Esophagus squamous epithelium (tissue), 5 donors: ENCODE data around the gene ARHGAP32. TPM values are rescaled to one million over a fixed set of nuclear protein-coding genes. Genes with fewer than 3 reads are reported as not detected.

Source experiments
- DNase-seq: peaks from one replicate; lab custom pipeline; 2025; lab: John Stamatoyannopoulos, UW
- H3K27ac ChIP-seq, 4 donors: fragments of 200-600 bp; sonication (generic); one replicate each; pipeline ENCODE4 v1.5.1; 2016 to 2019; ENCODE audit warnings: mild to moderate bottlenecking in 1 of 4
- H3K27me3 ChIP-seq, 4 donors: fragments of 200-600 bp; sonication (generic); 1 replicate in 3 of 4; 2 replicates in 1 of 4; pipeline versions ENCODE4 v1.5.1 to v1.6.0; 2017 to 2021; ENCODE audit warnings: antibody characterized with exemption in 1 of 4
- H3K36me3 ChIP-seq, 3 donors: fragments of 200-600 bp; sonication (generic); one replicate each; pipeline ENCODE4 v1.5.1; 2016 to 2019
- H3K4me1 ChIP-seq, 3 donors: fragments of 200-600 bp; sonication (generic); one replicate each; pipeline ENCODE4 v1.5.1; 2017 to 2019
- H3K4me3 ChIP-seq, 4 donors: fragments of 200-600 bp; sonication (generic); 1 replicate in 3 of 4; 2 replicates in 1 of 4; pipeline ENCODE4 v1.5.1; 2016 to 2019; ENCODE audit warnings: mild to moderate bottlenecking in 2 of 4, moderate library complexity in 1 of 4
- H3K9me3 ChIP-seq, 3 donors: fragments of 200-600 bp; sonication (generic); one replicate each; pipeline ENCODE4 v1.5.1; 2016 to 2019
- CTCF ChIP-seq, 6 experiments: fragments of 450-650 bp in 4 of 6; fragments of 200-600 bp in 2 of 6; sonication (generic) in 2 of 6; IDR thresholded peaks; one replicate each; pipeline ENCODE4 v1.5.1; 2016 to 2019; ENCODE audit warnings: antibody characterized with exemption in 6 of 6, mild to moderate bottlenecking in 4 of 6, moderate library complexity in 4 of 6
- POLR2A ChIP-seq, 4 donors: fragments of 450-650 bp; IDR thresholded peaks; one replicate each; pipeline ENCODE4 v1.6.1; 2017; ENCODE audit warnings: antibody characterized with exemption in 4 of 4, mild to moderate bottlenecking in 4 of 4, moderate library complexity in 3 of 4
- WGBS, 2 donors: methylation state at CpG; one replicate each; pipeline ENCODE4 v1.1.5; 2018; 5-methylcytosine and 5-hydroxymethylcytosine counted together
- intact Hi-C: fragments of 100-400 bp; cut with DNase I; formaldehyde crosslinking; loops from one replicate; pipeline ENCODE4 v1.15.0; 2022
- total RNA-seq, 4 donors: library from RNA; depleted of rRNA; stranded (reverse); fragments of >200 nt; gene quantifications; one replicate each; pipeline ENCODE4 v1.1.0, GENCODE V29; 2016
- donor health status: DM: yes; HTN: yes; CAD: no.

The ARHGAP32 gene
- total RNA-seq, 4 donors from 2014 or later, result 33.5 to 73.6 (median 61.0) TPM

GRCh38 chr11:128926437-128927107 lies 265.6 kb downstream of the ARHGAP32 start:
- Histone ChIP-seq H3K9me3 (no peaks in the 10 kb centered on the region), H3K36me3 (no peaks in the 10 kb centered on the region), H3K4me1 (peaks cover 0 to 7% (median 3%) of the 10 kb centered on the region in 3 donors), H3K4me3 (no peak overlapping the region), H3K27ac (no peak overlapping the region), H3K27me3 (no peaks in the 10 kb centered on the region)
- intact Hi-C loops, result no loop called here
- 78 to 85% methylated on average over 12 to 15 of the region's 17 CpGs for WGBS, 2 donors
- TF ChIP-seq CTCF (IDR thresholded peaks at IDR 0.05) (no peak), POLR2A (IDR thresholded peaks at IDR 0.05) (no peak)
- no peak for DNase-seq

GRCh38 chr11:128926000-128926399 lies 266.1 kb downstream of the ARHGAP32 start:
- Histone ChIP-seq H3K4me1 (peaks cover 0 to 7% (median 3%) of the 10 kb centered on the region in 3 donors), H3K9me3 (no peaks in the 10 kb centered on the region), H3K27ac (no peak overlapping the region), H3K27me3 (no peaks in the 10 kb centered on the region), H3K4me3 (no peak overlapping the region), H3K36me3 (no peaks in the 10 kb centered on the region)
- intact Hi-C loops, result no loop called here
- 51 to 56% methylated on average over 3 of the region's 3 CpGs for WGBS, 2 donors
- TF ChIP-seq POLR2A (IDR thresholded peaks at IDR 0.05) (no peak), CTCF (IDR thresholded peaks at IDR 0.05) (no peak)
- no peak for DNase-seq

GRCh38 chr11:128925250-128925600 lies 266.9 kb downstream of the ARHGAP32 start:
- WGBS, 2 donors, result 58 to 63% methylated on average over 2 of the region's 2 CpGs
- Histone ChIP-seq H3K27ac (no peak overlapping the region), H3K4me1 (peaks cover 0 to 7% (median 3%) of the 10 kb centered on the region in 3 donors), H3K4me3 (no peak overlapping the region), H3K9me3 (no peaks in the 10 kb centered on the region), H3K36me3 (no peaks in the 10 kb centered on the region), H3K27me3 (no peaks in the 10 kb centered on the region)
- intact Hi-C loops, result no loop called here
- DNase-seq, result no peak
- TF ChIP-seq POLR2A (IDR thresholded peaks at IDR 0.05) (no peak), CTCF (IDR thresholded peaks at IDR 0.05) (no peak)

GRCh38 chr11:128924510-128925249 lies 267.4 kb downstream of the ARHGAP32 start:
- intact Hi-C loops, result no loop called here
- 78 to 83% methylated on average over 16 of the region's 16 CpGs for WGBS, 2 donors
- H3K4me1 ChIP-seq, result peaks cover 0 to 4% (median 2%) of the 10 kb centered on the region in 3 donors
- no peak for DNase-seq
- H3K9me3 ChIP-seq, result no peaks in the 10 kb centered on the region
- H3K4me3 ChIP-seq, result no peak overlapping the region
- H3K36me3 ChIP-seq, result no peaks in the 10 kb centered on the region
- no peak overlapping the region for H3K27ac ChIP-seq
- H3K27me3 ChIP-seq, result no peaks in the 10 kb centered on the region
- TF ChIP-seq CTCF (IDR thresholded peaks at IDR 0.05), result no peak
- no peak for TF ChIP-seq POLR2A (IDR thresholded peaks at IDR 0.05)

- H3K4me1 ChIP-seq, result peaks cover 0 to 4% (median 0%) of the 10 kb centered on the region in 3 donors
- H3K9me3 ChIP-seq, result no peaks in the 10 kb centered on the region
- H3K27me3 ChIP-seq, result no peaks in the 10 kb centered on the region
- 75 to 76% methylated on average over 6 to 7 of the region's 7 CpGs for WGBS, 2 donors
- no peak overlapping the region for H3K4me3 ChIP-seq
- no peak for TF ChIP-seq POLR2A (IDR thresholded peaks at IDR 0.05)
- TF ChIP-seq CTCF (IDR thresholded peaks at IDR 0.05), result no peak
- intact Hi-C loops, result no loop called here
- H3K27ac ChIP-seq, result no peak overlapping the region
- DNase-seq, result no peak
- H3K36me3 ChIP-seq, result no peaks in the 10 kb centered on the region
These were observed 268.0 kb downstream of the ARHGAP32 start for GRCh38 chr11:128924104-128924503.
